Hindlimb muscle (tissue), 1 donor: ENCODE measurements around the gene TTC34. TPM values are rescaled to one million over a fixed set of nuclear protein-coding genes. Genes with fewer than 3 reads are reported as not detected.

Experiments
- DNase-seq: peaks from one replicate; pipeline ENCODE4 v3.0.0-alpha.2; 2013
- polyA plus RNA-seq: library from polyadenylated mRNA; unstranded; fragments of 120-200 nt; gene quantifications from one replicate; pipeline ENCODE4 v1.2.1, GENCODE V29; 2013; ENCODE audit not compliant: insufficient read length

TTC34 gene
- polyA plus RNA-seq, result 0.31 TPM

DNA sequence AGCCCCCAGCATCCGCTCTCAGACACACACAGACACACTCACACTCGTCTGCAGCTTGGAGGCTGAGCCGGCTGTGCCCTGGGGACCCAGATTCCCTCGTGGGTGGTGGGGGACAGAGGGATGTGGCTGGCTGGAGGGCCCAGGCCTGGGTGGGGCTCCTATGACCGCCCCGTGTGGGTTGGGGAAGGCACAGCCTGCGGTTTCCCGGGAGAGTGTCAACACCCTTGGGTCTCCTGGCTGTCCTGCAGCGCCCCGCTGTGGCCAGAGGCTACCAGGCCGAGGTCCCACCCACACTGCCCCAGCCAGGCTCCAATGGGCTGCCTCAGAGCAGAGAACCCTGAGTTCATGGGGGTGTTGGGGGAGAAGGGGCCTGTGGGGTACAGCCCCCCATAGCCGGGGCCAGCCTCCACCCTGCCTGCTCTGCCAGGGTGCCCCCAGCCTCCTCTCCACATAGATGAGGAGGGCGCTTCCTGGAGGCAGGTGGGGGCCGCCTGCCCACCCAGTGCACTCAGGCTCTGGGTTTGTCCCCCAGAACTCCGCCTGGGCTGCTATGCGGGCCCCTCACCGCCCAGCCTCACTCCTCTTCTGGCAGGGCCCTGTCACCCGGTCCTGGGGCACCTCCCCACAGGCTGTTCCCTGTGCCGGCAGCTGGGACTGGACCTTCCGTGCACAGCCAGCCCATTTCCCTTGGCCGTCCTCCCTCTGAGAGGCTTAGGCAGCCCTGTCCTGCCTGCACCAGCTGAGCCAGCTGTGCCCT, at the start of gene TTC34:
Gene TTC34, minus strand, starts transcription at position 159 of the 757 bp plus-strand sequence. CDS start 866 bp downstream, outside the sequence.
- DNase-seq, result no peak

- no peak for DNase-seq
Observed at GRCh38 chr1:2850502-2850901, 49.0 kb upstream of the TTC34 start.

GRCh38 chr1:2848006-2848670, 46.6 kb upstream of the TTC34 start:
- DNase-seq, result no peak

DNA sequence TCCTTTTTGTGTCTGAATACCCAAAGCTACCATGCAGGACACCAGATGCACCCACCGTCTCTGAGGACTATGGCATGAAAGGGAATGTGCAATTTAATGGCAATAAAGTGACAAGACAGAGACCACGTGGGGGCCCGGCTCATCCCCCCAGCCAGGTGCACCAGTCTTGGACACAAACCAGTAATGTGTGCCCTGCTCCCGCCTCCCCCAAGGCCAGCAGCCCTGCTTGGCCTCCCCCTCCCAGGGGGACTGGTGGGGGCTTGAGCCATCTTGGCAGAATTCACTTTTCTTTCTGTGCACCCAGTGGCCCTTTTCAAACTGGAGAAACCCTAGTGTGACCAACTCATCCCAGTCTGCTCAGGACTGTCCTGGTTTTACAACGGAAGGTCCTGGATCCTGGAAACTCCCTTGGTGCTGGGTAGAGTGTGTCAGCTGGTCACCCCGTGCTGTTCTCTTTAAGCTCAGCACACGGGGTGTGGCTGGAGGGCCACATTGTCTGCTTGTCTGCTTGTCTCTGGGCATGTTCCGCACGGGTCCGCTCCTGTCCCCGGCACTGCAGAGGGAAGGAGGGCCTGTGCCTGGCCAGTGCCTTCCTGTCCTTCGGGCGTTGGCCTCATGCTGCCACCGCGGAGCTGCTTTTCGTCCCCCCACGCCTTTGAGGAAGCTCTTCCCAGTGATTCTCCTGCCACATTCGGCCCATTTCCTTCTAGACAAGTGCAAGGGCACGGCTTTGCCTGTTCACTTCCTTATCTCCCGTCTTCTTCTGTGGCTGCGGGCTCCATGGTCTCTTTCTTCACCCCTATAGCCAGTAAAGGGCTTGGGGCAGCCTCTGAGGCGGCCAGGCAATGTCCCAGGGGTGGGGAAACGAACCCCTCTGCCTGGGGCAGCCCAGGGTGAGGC, 45.8 kb upstream of the TTC34 start:
- no peak for DNase-seq

DNA sequence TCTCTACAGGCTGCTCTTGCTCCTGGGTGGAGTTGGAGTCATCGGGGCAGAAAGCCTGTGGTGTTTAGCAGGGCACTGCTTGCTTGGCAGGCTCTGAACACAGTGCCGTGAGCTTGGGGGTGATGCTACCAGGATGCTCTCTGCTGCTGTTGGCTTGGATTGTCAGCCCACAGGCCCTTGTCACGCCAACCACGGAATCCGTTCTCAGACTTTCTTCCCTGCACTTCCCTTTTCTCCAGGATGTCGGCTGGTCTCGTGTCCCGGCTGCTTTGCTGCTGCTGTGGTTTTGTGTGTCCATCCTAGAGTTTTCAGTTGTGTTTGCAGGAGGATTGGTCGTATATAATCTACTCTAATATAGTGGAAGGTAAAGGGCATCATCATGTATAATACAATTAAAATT, 44.4 kb upstream of the TTC34 start:
- DNase-seq, result no peak

DNA sequence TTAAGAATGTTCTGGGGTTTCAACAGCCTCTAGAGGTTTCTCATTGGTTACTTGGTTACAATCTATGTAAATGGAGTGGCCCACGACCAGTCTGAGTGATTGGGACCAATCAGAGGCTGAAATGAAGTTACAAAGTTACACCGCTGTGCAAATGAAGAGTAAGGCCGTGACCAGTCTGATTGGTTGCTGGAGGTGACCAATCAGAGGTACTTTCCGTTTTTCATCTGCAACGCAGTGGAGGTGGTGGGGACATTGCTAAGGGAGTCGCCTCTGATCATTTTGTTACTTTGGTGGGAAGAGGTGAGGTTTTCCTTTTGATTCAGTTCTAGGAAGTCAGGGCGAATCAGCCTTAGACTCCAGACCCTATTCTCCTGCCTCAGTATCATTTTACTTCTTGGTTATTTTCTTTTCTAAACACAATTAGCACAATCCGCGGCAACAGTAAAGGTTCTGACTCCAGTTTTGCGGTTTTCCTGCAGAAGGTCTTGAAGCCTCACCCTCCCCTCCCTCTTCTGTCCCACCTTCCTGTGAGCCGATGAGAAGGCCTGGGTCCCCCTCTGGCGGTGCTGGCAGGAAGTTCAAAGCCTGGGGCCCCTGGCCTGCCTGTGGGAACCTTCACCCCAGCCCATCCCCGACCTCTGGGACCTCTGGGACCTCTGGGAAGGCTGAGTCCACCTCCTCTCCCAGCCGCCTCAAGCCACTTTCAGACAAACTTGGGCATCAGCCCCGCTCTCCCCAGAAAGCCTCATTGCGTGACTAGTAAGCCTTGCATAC, 38.7 kb upstream of the TTC34 start:
- DNase-seq, result no peak

- DNase-seq, result no peak
Observed at GRCh38 chr1:2837823-2838222, 36.3 kb upstream of the TTC34 start.

GRCh38 chr1:2837316-2837715, 35.8 kb upstream of the TTC34 start:
- no peak for DNase-seq

DNA sequence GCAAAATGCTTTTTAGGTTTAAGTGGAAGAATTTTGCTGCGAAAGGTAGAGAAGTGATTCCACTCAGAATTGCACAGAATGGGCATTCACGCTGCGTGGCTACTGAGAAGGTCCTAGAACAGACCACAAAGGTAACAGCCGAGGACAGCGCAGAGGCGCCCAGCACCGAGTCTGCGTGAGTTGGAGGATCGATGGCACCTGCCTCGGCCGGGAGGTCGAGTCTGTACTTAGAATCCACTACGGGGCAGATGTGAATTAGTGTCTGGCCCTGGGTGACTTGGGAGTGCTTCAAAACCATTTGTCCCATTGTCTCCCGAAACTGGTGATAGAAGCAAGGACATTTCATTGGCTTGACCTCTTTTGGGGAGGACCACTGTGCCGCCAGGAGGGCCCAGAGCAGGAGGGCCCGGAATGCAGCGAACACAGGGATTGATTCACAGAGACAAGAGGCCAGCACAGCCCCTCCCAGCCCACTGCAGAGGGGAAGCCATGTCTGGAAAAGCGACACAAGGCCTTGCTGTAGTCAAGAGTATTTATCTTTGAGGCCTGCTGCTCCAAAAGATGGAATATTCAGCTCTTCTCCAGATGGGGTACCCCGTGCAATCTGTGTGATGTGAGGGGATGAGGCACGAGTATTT, 35.0 kb upstream of the TTC34 start:
- DNase-seq, result no peak

DNA sequence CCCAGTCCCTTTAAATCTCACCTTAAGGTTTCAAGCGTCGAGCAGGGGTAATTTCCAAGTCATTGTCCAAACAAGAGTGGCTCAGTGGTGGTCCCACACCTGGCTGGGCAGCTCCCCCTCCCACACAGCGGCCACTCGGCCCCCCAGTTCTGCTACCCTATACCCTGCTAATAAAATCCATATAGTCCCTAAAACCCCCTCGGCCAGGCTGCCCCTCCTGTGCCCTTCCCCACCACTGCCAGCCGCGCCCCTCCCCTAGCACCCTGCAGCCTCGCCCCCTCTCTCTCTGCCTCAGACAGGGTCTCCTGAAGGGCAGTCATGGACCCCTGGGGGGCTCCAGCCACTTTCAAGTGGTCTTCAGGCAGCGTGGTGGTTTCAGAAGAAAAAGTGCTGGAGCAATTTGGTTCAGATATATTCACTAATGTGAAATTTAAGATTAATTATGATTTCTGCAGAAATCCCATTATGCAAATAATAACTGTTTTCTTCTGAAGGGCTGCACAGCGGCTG, 34.2 kb upstream of the TTC34 start:
- DNase-seq, result no peak

DNA sequence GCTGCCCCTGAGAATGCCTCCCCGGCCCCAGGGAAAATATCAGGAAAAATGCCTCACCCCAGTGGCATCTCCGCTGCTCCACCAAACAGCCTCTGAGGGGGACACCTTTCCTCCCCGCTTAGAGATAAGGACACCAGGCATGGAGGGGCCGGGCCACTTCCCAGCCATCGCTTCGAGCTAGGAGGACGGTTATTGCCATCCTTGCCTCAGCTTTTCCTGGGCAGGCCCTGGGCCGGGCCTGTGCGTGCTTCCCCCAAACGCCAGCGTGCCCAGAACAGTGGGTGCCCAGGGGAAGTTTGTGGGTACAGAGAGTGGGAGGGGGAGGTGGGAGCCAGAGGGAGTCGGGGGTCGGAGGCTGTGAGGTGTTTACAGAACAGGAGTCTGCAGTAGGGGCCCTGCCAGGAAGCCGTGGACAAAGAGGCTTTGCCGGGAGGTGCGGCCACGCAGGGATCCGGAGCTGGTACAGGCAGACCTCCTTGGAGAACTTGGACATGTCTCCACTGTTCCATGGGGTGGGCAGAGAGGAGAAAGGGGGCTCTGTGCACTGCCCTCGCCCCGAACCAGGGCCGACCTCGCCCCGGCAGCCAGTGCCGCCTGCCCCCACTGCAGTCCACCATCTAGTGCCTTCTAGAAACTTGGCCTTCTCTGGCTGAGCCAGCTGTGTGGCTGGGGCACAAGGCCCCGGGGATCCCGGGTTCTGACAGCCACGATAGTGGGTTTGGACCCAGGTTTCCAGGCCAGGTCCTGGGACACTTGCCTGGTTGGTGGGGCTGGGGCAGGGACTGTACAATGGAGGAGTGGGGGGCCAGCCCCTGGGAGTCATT, 33.5 kb upstream of the TTC34 start:
- DNase-seq, result no peak

- no peak for DNase-seq
Observed at GRCh38 chr1:2834146-2834475, 32.6 kb upstream of the TTC34 start.

- DNase-seq, result no peak
Observed at GRCh38 chr1:2833454-2834145, 32.1 kb upstream of the TTC34 start.

DNA sequence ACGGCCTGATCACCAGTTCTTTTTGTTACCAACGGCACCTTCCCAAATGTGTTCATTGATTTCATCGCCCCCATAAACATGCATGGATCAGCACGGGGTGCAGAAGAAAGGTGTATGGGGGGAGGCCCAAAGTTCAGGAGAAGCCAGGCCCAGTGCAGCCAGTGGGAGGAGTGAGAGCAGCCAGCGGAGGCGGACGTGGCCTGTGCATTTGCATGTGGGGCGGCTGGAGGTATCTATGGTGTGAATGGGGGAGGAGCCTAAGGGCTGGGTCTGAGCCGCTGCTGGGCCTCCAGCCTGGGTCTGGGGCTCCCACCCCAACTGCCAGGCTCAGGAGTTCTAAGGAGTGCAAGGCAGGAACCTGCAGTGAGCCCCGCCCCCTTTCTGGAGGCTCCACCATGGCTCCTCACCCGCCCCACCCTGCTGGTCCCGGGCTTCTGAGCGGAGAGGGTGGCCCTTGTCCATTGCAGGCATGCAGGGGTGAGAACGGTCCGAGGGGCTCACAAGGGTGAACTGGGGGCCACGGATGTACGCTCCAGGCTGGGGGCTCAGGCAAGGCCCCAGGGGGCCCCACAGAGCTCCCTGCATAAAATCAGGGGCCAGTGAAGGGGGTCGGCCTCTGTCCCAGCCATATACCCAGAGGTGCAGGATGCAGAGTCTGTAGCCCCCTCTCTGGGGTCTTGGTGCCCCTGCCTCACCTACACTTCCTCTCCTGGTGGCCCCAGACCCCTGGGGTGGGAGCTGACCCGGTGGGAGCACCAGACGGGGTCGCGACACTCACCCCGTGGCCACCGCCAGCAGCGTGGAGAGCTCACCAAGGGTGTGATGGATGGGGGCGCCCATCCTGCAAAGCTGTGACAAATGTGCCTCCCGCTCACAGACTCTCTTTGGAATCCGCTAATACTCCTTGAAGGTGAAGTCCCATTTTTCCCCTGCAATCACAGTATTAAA, 31.3 kb upstream of the TTC34 start:
- no peak for DNase-seq

DNA sequence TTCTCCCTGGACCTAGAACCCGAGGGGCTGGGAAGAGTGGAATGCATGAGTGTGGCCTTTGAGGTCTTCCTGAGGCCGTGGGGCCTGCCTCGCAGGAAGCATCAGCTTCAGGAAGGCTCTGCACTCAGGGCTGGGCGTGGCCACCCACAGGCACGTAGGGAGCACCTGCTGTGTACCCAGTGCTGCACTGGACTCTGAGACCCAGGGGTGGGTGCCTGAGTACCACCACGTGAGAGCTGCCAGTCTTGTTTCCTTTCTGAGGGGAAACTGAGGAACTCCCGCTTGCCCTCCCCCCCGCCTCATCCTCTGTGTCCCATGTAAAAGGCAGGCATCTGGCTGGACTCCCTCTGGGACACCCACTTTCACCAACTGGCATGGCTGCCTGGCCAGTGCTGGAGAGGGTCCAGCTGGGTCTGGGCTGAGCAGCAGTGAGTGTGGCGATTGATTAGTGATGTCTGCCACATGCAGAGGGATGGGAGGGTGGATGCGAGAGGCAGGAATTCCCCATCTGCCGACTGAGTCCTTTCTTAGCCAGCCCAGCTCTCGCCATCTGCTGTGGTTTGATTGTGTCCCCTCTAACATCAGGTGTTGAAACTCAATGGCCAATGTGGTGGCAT, 30.2 kb upstream of the TTC34 start:
- DNase-seq, result no peak

DNA sequence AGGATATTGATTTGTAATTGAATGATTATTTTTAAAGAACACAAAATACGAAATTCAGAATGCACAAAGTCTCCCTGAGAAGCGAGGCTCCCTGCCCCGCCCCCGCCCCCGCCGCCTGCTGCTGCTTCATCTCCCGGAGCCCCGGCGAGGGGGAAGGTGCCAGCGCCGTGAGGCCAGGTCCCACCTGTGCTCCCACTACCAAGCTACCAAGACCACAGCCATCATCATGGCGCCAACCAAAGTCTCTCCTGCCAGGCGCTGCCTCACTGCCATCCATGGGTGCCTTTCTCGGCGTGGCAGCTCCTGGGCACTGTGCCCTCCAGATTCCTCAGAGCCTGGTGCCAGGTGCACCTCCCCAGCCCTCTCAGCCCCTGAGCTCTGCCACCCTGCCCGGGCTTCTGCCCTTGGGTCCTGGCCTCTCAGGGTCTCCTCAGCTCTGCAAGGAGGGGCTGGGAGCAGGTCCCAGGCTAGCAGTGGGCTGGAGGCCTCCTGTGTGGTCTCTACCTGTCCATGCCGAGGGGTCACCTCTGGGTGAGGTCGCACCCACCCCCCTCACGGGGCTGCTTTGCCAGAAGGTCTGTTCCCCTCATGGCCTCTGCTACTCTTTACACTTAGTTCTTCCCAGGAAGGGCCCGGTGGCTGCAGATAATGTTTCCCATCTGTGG, 29.4 kb upstream of the TTC34 start:
- DNase-seq, result no peak

GRCh38 chr1:2829846-2830615, 28.5 kb upstream of the TTC34 start:
- DNase-seq, result no peak
